ENCODE results near the gene TBC1D1. TPM values are rescaled to one million over a fixed set of nuclear protein-coding genes. Genes with fewer than 3 reads are reported as not detected.

TBC1D1 gene
- total RNA-seq, 1 donor from 2014 or later: 133 TPM

DNA sequence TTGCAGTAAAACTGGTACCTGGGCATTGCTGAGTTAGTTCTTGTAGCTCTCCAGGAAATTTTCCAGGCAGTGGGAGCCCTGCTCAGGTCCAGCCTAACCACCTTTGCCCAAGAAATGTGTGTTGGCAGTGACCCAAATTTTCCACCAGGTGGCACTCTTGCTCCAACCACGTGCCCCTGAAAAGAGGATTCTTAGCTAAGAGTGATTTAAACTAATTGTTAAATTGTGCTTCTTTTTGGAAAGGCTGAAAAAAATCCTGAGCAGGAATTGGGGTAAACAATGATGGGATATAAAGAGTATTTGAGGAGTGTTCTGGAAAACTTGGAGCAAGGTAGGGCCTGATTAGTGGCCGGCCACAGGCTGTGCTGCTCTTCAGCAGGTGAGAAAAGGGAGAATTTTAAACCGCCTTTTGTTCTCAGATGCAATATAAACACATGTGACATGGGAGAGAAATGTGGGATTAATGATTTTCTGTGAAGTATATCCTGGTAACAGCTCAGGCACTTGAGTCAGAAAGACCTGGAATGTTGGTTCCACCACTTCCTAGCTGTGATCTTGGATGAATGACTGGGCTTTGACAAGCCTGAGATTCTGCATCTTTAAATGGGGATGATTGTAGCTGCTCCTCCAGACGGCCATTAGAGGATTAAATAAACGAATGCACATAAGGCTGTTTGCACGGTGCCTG, 288.9 kb downstream of the TBC1D1 start:
- no peaks in the 10 kb centered on the region for H3K27me3 ChIP-seq (ENCODE audit: control insufficient read depth, insufficient read depth, low read length)
- no peaks in the 10 kb centered on the region for H3K36me3 ChIP-seq (ENCODE audit: control insufficient read depth, insufficient read depth, low read length)
- peak; percentile 79 for DNase-seq (ENCODE audit: low read depth)
- peak; percentile 74 for TF ChIP-seq CTCF (IDR thresholded peaks at IDR 0.05; ENCODE audit: insufficient read depth, low read length, poor library complexity, severe bottlenecking)
- no peak overlapping the region for H3K4me3 ChIP-seq (ENCODE audit: low read depth, low read length)

- H3K27me3 ChIP-seq (ENCODE audit: control insufficient read depth, insufficient read depth, low read length): no peaks in the 10 kb centered on the region
- no peaks in the 10 kb centered on the region for H3K36me3 ChIP-seq (ENCODE audit: control insufficient read depth, insufficient read depth, low read length)
- no peak for TF ChIP-seq CTCF (IDR thresholded peaks at IDR 0.05; ENCODE audit: insufficient read depth, low read length, poor library complexity, severe bottlenecking)
- DNase-seq (ENCODE audit: low read depth): no peak
- no peak overlapping the region for H3K4me3 ChIP-seq (ENCODE audit: low read depth, low read length)
Observed at GRCh38 chr4:38180456-38180855, 289.6 kb downstream of the TBC1D1 start.

GRCh38 chr4:38181286-38181685, 290.4 kb downstream of the TBC1D1 start:
- H3K4me3 ChIP-seq (ENCODE audit: low read depth, low read length): no peak overlapping the region
- H3K36me3 ChIP-seq (ENCODE audit: control insufficient read depth, insufficient read depth, low read length): no peaks in the 10 kb centered on the region
- H3K27me3 ChIP-seq (ENCODE audit: control insufficient read depth, insufficient read depth, low read length): no peaks in the 10 kb centered on the region
- DNase-seq (ENCODE audit: low read depth): no peak
- no peak for TF ChIP-seq CTCF (IDR thresholded peaks at IDR 0.05; ENCODE audit: insufficient read depth, low read length, poor library complexity, severe bottlenecking)

DNA sequence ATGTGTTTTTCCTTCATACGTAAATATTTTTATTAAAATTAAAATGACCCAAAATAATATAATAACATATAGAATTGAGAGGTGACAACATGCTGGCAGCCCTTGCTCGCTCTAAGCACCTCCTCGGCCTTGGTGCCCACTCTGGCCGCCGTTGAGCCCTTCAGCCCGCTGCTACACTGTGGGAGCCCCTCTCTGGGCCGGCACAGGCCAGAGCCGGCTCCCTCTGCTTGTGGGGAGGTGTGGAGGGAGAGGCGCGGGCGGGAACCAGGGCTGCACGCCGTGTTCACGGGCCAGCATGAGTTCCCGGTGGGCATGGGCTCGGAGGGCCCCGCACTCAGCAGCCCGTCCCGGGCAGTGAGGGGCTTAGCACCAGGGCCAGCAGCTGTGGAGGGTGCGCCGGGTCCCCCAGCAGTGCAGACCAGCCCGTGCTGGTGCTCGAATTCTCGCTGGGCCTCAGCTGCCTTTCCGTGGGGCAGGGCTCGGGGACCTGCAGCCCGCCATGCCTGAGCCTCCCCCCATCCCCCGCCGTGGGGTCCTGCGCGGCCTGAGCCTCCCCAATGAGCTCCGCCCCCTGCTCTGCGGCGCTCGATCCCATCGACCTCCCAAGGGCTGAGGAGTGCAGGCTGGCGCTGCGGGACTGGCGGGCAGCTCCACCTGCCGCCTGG, 291.6 kb downstream of the TBC1D1 start:
- no peaks in the 10 kb centered on the region for H3K36me3 ChIP-seq (ENCODE audit: control insufficient read depth, insufficient read depth, low read length)
- no peak overlapping the region for H3K4me3 ChIP-seq (ENCODE audit: low read depth, low read length)
- no peak for TF ChIP-seq CTCF (IDR thresholded peaks at IDR 0.05; ENCODE audit: insufficient read depth, low read length, poor library complexity, severe bottlenecking)
- DNase-seq (ENCODE audit: low read depth): no peak
- H3K27me3 ChIP-seq (ENCODE audit: control insufficient read depth, insufficient read depth, low read length): no peaks in the 10 kb centered on the region

DNA sequence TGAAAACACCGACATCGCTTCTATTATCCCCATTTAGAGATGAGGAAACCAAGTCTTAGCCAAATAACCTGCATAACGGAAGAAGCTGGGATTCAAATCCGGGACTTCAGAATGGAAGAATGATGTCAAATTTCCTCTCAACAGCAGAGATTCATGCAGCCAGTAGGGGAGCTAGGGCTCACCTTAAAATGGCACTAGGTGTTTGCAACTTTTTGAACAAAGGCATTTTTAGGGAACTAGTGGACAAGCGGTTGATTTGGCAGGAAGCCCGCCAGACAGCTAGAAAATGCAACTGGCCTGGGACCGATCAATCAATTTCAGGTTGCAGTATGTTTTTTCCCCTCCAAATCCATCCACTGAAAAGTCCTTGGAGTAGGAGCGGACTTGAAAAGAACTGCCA, 293.5 kb downstream of the TBC1D1 start:
- no peaks in the 10 kb centered on the region for H3K27me3 ChIP-seq (ENCODE audit: control insufficient read depth, insufficient read depth, low read length)
- no peak for TF ChIP-seq CTCF (IDR thresholded peaks at IDR 0.05; ENCODE audit: insufficient read depth, low read length, poor library complexity, severe bottlenecking)
- H3K4me3 ChIP-seq (ENCODE audit: low read depth, low read length): no peak overlapping the region
- H3K36me3 ChIP-seq (ENCODE audit: control insufficient read depth, insufficient read depth, low read length): no peaks in the 10 kb centered on the region
- DNase-seq (ENCODE audit: low read depth): no peak
